ENCODE results near the gene ANKRD50. TPM values are rescaled to one million over a fixed set of nuclear protein-coding genes. Genes with fewer than 3 reads are reported as not detected.

The ANKRD50 gene
- total and polyA plus RNA-seq, 2 of the 4 experiments (the other 2 are of a cell fraction): 8.1 to 35.3 TPM

DNA sequence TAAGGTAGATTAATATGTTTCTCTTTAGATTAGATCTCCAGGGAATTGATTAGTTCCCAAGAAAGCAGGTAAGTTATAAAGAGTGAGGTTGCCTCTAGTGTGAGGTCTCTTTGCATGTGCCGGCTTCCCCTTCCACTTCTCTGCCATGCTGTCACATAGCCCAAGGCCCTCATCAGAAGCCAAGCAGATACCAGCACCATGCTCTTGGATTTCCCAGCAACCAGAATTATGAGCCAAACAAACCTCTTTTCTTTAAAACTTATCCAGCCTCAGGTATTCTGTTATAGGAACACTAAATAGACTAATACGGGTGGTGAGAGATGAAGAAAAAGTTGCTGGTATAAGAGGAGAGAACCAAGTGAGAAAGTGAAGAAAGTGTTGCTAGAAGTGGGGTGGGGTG lies 15.1 kb downstream of the ANKRD50 start:
- Histone ChIP-seq H4K91ac (ENCODE audit: insufficient read depth, low read depth, low read length) (no peak overlapping the region), H3K4me3 (ENCODE audit: insufficient read depth, low read depth, low read length) (no peak overlapping the region), H4K5ac (ENCODE audit: low read depth, low read length) (no peak overlapping the region), H2AK9ac (replicated peaks; ENCODE audit: low read depth, low read length, poor library complexity) (no peak overlapping the region), H3K14ac (replicated peaks; ENCODE audit: low read depth, low read length) (no peak overlapping the region), H3K4me1 (ENCODE audit: control insufficient read depth, insufficient read depth, low read length) (no peaks in the 10 kb centered on the region), H2BK20ac (ENCODE audit: low read depth, low read length) (no peak overlapping the region), H3K9me3 (ENCODE audit: control insufficient read depth, insufficient read depth, low read length) (no peaks in the 10 kb centered on the region; the same call in 1 of the 2 replicates), H3K9ac (ENCODE audit: low read depth, low read length) (no peak overlapping the region), H2BK15ac (ENCODE audit: low read depth, low read length) (no peak overlapping the region), H2AK5ac (ENCODE audit: low read depth, low read length) (no peak overlapping the region), H3K4ac (ENCODE audit: low read depth, low read length) (no peak overlapping the region), H3K27ac (ENCODE audit: insufficient read depth, low read length) (no peak overlapping the region), H4K20me1 (ENCODE audit: insufficient read depth, low read length) (no peaks in the 10 kb centered on the region), H3K9me1 (ENCODE audit: insufficient read depth, low read length) (no peaks in the 10 kb centered on the region), H3K4me2 (ENCODE audit: low read depth, low read length) (no peak overlapping the region), H3K27me3 (ENCODE audit: control insufficient read depth, insufficient read depth, low read length) (no peaks in the 10 kb centered on the region), H2AFZ (replicated peaks; ENCODE audit: low read length, poor library complexity) (no peak overlapping the region), H2BK5ac (ENCODE audit: low read depth, low read length, poor library complexity, severe bottlenecking) (no peak overlapping the region), H3K18ac (ENCODE audit: low read depth, low read length) (no peak overlapping the region), H2BK120ac (ENCODE audit: low read depth, low read length) (no peak overlapping the region), H3K56ac (ENCODE audit: extremely low read depth, insufficient read depth, low read length) (no peak overlapping the region), H3K23ac (ENCODE audit: low read depth, low read length) (no peak overlapping the region), H3K36me3 (ENCODE audit: control insufficient read depth, insufficient read depth, low read length) (peaks cover 9% of the 10 kb centered on the region), H3K79me1 (ENCODE audit: low read depth in 1 of 2, low read length in 2 of 2) (peaks cover 19 to 39% of the 10 kb centered on the region in 2 experiments), H4K8ac (ENCODE audit: low read depth in 2 of 2, low read length in 2 of 2) (no peak overlapping the region)
- CTCF ChIA-PET: no interaction called here
- WGBS, 2 experiments (ENCODE audit: extremely low coverage in 2 of 2, insufficient read length in 1 of 2): 80% methylated on average over 1 of the region's 2 CpGs; no CpG with 5 or more reads in 1 of the 2 experiments
- DNase-seq (no peak), ATAC-seq (ENCODE audit: low read depth) (no peak)
- no TSS peak for BruUV-seq (replicated peaks)
- in situ Hi-C loops (cut with MboI; ENCODE audit: low sequenced_read_pairs) (no loop called here), intact Hi-C loops (cut with micrococcal nuclease) (no loop called here), dilution Hi-C loops (cut with HindIII; ENCODE audit: low sequenced_read_pairs, unreplicated experiment) (no loop called here)
- POLR2A ChIA-PET (ENCODE audit: unreplicated experiment): no interaction called here
- TF ChIP-seq NFE2L2 (IDR thresholded peaks at IDR 0.05; ENCODE audit: low read depth, low read length) (no peak), CHD1 (IDR thresholded peaks at IDR 0.05; ENCODE audit: low read depth, low read length) (no peak), RFX5 (IDR thresholded peaks at IDR 0.05; ENCODE audit: low read depth, low read length) (no peak), SMC3 (IDR thresholded peaks at IDR 0.05; ENCODE audit: low read depth, low read length) (no peak), CEBPB (IDR thresholded peaks at IDR 0.05; ENCODE audit: low read depth, low read length) (no peak), RAD21 (IDR thresholded peaks at IDR 0.05; ENCODE audit: low read length) (no peak), MAFK (IDR thresholded peaks at IDR 0.05; ENCODE audit: low read depth, low read length) (no peak), POLR2A (IDR thresholded peaks at IDR 0.05; ENCODE audit: low read depth, low read length) (no peak), BHLHE40 (IDR thresholded peaks at IDR 0.05; ENCODE audit: low read depth, low read length) (no peak), USF2 (IDR thresholded peaks at IDR 0.05; ENCODE audit: low read depth, low read length) (no peak), FOS (IDR thresholded peaks at IDR 0.05; ENCODE audit: low read depth, low read length) (no peak), ELK1 (IDR thresholded peaks at IDR 0.05; ENCODE audit: borderline replicate concordance, low read depth, low read length) (no peak), MXI1 (IDR thresholded peaks at IDR 0.05; ENCODE audit: borderline replicate concordance, low read depth, low read length) (no peak), RCOR1 (IDR thresholded peaks at IDR 0.05; ENCODE audit: insufficient replicate concordance, low read length) (no peak), MAZ (IDR thresholded peaks at IDR 0.05; ENCODE audit: borderline replicate concordance, low read depth, low read length) (no peak)
- TF ChIP-seq, protein P1, sequence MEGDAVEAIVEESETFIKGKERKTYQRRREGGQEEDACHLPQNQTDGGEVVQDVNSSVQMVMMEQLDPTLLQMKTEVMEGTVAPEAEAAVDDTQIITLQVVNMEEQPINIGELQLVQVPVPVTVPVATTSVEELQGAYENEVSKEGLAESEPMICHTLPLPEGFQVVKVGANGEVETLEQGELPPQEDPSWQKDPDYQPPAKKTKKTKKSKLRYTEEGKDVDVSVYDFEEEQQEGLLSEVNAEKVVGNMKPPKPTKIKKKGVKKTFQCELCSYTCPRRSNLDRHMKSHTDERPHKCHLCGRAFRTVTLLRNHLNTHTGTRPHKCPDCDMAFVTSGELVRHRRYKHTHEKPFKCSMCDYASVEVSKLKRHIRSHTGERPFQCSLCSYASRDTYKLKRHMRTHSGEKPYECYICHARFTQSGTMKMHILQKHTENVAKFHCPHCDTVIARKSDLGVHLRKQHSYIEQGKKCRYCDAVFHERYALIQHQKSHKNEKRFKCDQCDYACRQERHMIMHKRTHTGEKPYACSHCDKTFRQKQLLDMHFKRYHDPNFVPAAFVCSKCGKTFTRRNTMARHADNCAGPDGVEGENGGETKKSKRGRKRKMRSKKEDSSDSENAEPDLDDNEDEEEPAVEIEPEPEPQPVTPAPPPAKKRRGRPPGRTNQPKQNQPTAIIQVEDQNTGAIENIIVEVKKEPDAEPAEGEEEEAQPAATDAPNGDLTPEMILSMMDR (conservative IDR thresholded peaks at IDR 0.05; ENCODE audit: low read depth, low read length): no peak

Data from IMR-90 (cell line).